Cerebellar nuclear complex (tissue), 1 donor: ENCODE measurements around the gene BRIP1.

Source experiments
- DNase-seq, 2 experiments: peaks; one replicate each; lab custom pipeline; 2025; lab: John Stamatoyannopoulos, UW

BRIP1 gene

DNA sequence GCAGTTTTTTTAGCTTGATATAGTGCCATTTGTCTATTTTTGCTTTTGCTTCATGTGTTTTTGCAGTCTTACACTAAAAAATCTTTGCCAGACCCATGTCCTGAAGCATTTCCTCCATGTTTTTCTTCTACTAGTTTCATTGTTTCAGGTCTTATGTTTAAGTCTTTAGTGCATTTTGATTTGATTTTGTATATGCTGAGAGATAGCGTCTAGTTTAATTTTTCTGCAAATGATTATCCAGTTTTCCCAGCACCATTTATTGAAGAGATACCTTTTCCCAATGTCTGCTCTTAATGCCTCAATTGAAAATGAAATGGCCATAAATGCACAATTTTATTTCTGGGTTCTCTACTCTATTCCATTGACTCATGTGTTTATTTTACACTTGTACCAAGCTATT lies 231.5 kb downstream of the BRIP1 start:
- no peak for DNase-seq
